ENCODE measurements around the gene SLC4A11. TPM values are rescaled to one million over a fixed set of nuclear protein-coding genes. Genes with fewer than 3 reads are reported as not detected.

Gene SLC4A11
- total RNA-seq, 2 experiments from 2014 or later: 0.08 to 0.60 TPM

DNA sequence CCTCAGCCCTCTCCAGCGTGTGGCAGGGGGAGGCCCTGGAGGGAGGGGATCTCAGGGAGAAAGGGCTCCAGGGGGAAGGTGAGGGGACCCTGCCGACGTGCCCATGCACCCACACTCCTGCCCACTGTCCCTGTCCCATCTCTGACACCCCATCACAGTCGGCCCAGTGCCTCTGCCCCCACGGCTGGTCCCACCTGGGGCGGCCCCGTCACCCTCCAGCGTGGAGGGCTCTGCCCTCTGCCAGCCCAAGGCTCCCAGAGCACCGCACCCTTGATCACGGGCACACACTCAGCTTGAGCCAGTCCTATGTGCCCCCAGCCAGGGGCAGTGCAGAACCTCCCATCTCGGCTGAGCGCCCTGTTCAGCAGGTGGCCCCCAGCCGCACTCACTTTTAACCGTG lies 9.2 kb downstream of the SLC4A11 start:
- Mint-ChIP-seq H3K4me1 (ENCODE audit: low read depth) (peaks cover 1% of the 10 kb centered on the region), H3K9me3 (no peaks in the 10 kb centered on the region), H3K4me3 (no peak overlapping the region), H3K27me3 (peaks cover 2% of the 10 kb centered on the region), H3K27ac (no peak overlapping the region), H3K36me3 (ENCODE audit: low read depth) (no peaks in the 10 kb centered on the region)
- no peak for ATAC-seq (ENCODE audit: poor library complexity)
- Histone ChIP-seq H3K9me3 (ENCODE audit: control insufficient read depth in 1 of 2, insufficient read depth in 1 of 2, low read length in 2 of 2) (no peaks in the 10 kb centered on the region), H3K36me3 (ENCODE audit: insufficient read depth, low read length) (peaks cover 5% of the 10 kb centered on the region), H3K4me1 (ENCODE audit: insufficient read depth, low read length) (no peaks in the 10 kb centered on the region), H3K27me3 (ENCODE audit: control insufficient read depth in 1 of 2, insufficient read depth in 2 of 2, low read length in 2 of 2) (peaks cover 0 to 3% of the 10 kb centered on the region in 2 experiments), H3K27ac (ENCODE audit: low read depth in 1 of 2, low read length in 2 of 2) (no peak overlapping the region), H3K4me3 (ENCODE audit: low read length) (no peak overlapping the region)
- intact Hi-C loops (cut with DNase I, micrococcal nuclease): no loop called here
- TF ChIP-seq, protein P1, sequence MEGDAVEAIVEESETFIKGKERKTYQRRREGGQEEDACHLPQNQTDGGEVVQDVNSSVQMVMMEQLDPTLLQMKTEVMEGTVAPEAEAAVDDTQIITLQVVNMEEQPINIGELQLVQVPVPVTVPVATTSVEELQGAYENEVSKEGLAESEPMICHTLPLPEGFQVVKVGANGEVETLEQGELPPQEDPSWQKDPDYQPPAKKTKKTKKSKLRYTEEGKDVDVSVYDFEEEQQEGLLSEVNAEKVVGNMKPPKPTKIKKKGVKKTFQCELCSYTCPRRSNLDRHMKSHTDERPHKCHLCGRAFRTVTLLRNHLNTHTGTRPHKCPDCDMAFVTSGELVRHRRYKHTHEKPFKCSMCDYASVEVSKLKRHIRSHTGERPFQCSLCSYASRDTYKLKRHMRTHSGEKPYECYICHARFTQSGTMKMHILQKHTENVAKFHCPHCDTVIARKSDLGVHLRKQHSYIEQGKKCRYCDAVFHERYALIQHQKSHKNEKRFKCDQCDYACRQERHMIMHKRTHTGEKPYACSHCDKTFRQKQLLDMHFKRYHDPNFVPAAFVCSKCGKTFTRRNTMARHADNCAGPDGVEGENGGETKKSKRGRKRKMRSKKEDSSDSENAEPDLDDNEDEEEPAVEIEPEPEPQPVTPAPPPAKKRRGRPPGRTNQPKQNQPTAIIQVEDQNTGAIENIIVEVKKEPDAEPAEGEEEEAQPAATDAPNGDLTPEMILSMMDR (IDR thresholded peaks at IDR 0.05): no peak
- CTCF ChIA-PET: no interaction called here
- POLR2A ChIA-PET: no interaction called here
- no peak for DNase-seq

DNA sequence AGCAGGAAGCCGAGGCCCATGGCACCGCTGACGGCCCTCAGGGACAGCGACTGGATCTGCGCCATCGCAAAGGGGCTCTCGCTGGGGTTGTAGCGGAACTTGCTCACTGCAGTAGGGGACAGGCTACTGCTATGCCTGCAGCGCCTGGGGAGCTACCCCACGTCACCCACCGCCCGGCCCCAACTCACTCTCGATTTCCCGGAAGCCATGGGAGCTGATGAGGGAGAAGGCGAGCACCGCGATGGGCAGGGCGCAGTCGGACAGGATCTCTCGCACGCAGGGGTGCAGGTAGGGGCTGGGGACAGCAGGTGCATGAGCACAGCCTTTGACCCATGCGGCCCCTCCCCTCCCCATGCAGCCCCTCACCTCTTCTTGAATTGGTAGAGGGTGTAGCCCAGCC lies 9.8 kb downstream of the SLC4A11 start:
- Mint-ChIP-seq H3K4me3 (no peak overlapping the region), H3K27ac (no peak overlapping the region), H3K9me3 (no peaks in the 10 kb centered on the region), H3K27me3 (no peaks in the 10 kb centered on the region), H3K4me1 (ENCODE audit: low read depth) (peaks cover 5% of the 10 kb centered on the region), H3K36me3 (ENCODE audit: low read depth) (no peaks in the 10 kb centered on the region)
- POLR2A ChIA-PET: no interaction called here
- no peaks in the 10 kb centered on the region for H3K9me3 ChIP-seq (ENCODE audit: control insufficient read depth in 1 of 2, insufficient read depth in 1 of 2, low read length in 2 of 2)
- no peaks in the 10 kb centered on the region for H3K4me1 ChIP-seq (ENCODE audit: insufficient read depth, low read length)
- no peak overlapping the region for H3K27ac ChIP-seq (ENCODE audit: low read depth in 1 of 2, low read length in 2 of 2)
- CTCF ChIA-PET: no interaction called here
- intact Hi-C loops (cut with DNase I, micrococcal nuclease): no loop called here
- ATAC-seq (ENCODE audit: poor library complexity) (no peak), DNase-seq (no peak)
- no peaks in the 10 kb centered on the region for H3K27me3 ChIP-seq (ENCODE audit: control insufficient read depth in 1 of 2, insufficient read depth in 2 of 2, low read length in 2 of 2)
- H3K4me3 ChIP-seq (ENCODE audit: low read length): no peak overlapping the region
- H3K36me3 ChIP-seq (ENCODE audit: insufficient read depth, low read length): peaks cover 5% of the 10 kb centered on the region
- TF ChIP-seq, protein P1 (IDR thresholded peaks at IDR 0.05): no peak

DNA sequence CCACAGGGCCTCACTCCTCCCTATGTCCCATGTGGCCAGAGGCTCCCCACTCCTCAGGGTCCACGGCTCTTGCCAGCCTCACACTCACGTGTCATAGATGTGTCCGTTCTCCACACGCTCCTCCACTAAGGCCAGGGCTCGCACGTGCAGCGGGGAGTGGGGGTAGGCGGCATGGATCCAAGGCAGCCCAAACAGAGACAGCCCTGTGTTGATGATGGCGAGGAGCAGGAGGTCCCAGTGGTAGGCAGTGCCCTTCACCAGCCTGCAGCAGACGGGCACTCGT lies 10.3 kb downstream of the SLC4A11 start:
- Mint-ChIP-seq H3K36me3 (ENCODE audit: low read depth) (peaks cover under 1% of the 10 kb centered on the region), H3K27ac (no peak overlapping the region)

More for the DNA sequence above, 10.3 kb downstream of the SLC4A11 start:
- ChIA-PET CTCF (no interaction called here), POLR2A (no interaction called here)
- Histone ChIP-seq H3K27ac (ENCODE audit: low read depth in 1 of 2, low read length in 2 of 2) (no peak overlapping the region), H3K27me3 (ENCODE audit: control insufficient read depth in 1 of 2, insufficient read depth in 2 of 2, low read length in 2 of 2) (no peaks in the 10 kb centered on the region), H3K4me1 (ENCODE audit: insufficient read depth, low read length) (no peaks in the 10 kb centered on the region), H3K9me3 (ENCODE audit: control insufficient read depth in 1 of 2, insufficient read depth in 1 of 2, low read length in 2 of 2) (no peaks in the 10 kb centered on the region), H3K36me3 (ENCODE audit: insufficient read depth, low read length) (peaks cover 7% of the 10 kb centered on the region), H3K4me3 (ENCODE audit: low read length) (no peak overlapping the region)
- no peaks in the 10 kb centered on the region for H3K9me3 Mint-ChIP-seq
- TF ChIP-seq, protein P1 (IDR thresholded peaks at IDR 0.05): no peak
- ATAC-seq (ENCODE audit: poor library complexity) (no peak), DNase-seq (no peak)
- peaks cover 6% of the 10 kb centered on the region for H3K4me1 Mint-ChIP-seq (ENCODE audit: low read depth)
- no peak overlapping the region for H3K4me3 Mint-ChIP-seq
- no peaks in the 10 kb centered on the region for H3K27me3 Mint-ChIP-seq
- intact Hi-C loops (cut with DNase I, micrococcal nuclease): no loop called here

Measured in CD4-positive, alpha-beta T cell (primary cell).